Fibroblast of peridontal ligament (primary cell): ENCODE measurements around the gene NPSR1.
A peak's percentile ranks its signal among the peaks of the same experiment; 100 is the strongest.
"Not testable (repeated sequence)": the region's sequence is repeated elsewhere in the genome, so short reads cannot be mapped to it uniquely, and the experiment has no call there.

Source experiments
- DNase-seq: peaks from one replicate; pipeline ENCODE4 v3.0.0-alpha.2; 2010; ENCODE audit errors: extremely low read depth

The NPSR1 gene

GRCh38 chr7:34758111-34758601 is 100.1 kb downstream of the NPSR1 start:
- DNase-seq = no peak

- DNase-seq = peak; percentile 11
Observed at GRCh38 chr7:34759477-34760125, 101.6 kb downstream of the NPSR1 start.

- no peak for DNase-seq
Observed at GRCh38 chr7:34760271-34760670, 102.3 kb downstream of the NPSR1 start.

GRCh38 chr7:34761206-34761605 is 103.2 kb downstream of the NPSR1 start:
- DNase-seq = no peak

GRCh38 chr7:34761627-34762026 is 103.6 kb downstream of the NPSR1 start:
- no peak for DNase-seq

- DNase-seq = no peak
Observed at GRCh38 chr7:34762764-34763163, 104.7 kb downstream of the NPSR1 start.

GRCh38 chr7:34772296-34772938 is 114.4 kb downstream of the NPSR1 start:
- no peak for DNase-seq

- no peak for DNase-seq
Observed at GRCh38 chr7:34776748-34777358, 118.8 kb downstream of the NPSR1 start.

- DNase-seq = no peak
Observed at GRCh38 chr7:34780546-34780945, 122.5 kb downstream of the NPSR1 start.

- no peak for DNase-seq
Observed at GRCh38 chr7:34787586-34787985, 129.6 kb downstream of the NPSR1 start.

- DNase-seq = no peak
Observed at GRCh38 chr7:34806831-34807230, 148.8 kb downstream of the NPSR1 start.

- no peak for DNase-seq
Observed at GRCh38 chr7:34807548-34808340, 149.7 kb downstream of the NPSR1 start.

GRCh38 chr7:34814203-34814842 is 156.3 kb downstream of the NPSR1 start:
- DNase-seq = not testable (repeated sequence)

GRCh38 chr7:34821932-34822558 is 164.0 kb downstream of the NPSR1 start:
- DNase-seq = no peak

GRCh38 chr7:34823650-34824258 is 165.7 kb downstream of the NPSR1 start:
- peak; percentile 47 for DNase-seq

- no peak for DNase-seq
Observed at GRCh38 chr7:34825221-34825620, 167.2 kb downstream of the NPSR1 start.

- no peak for DNase-seq
Observed at GRCh38 chr7:34830390-34830789, 172.4 kb downstream of the NPSR1 start.

- DNase-seq = no peak
Observed at GRCh38 chr7:34831436-34831835, 173.4 kb downstream of the NPSR1 start.

GRCh38 chr7:34832020-34832419 is 174.0 kb downstream of the NPSR1 start:
- DNase-seq = no peak

- DNase-seq = no peak
Observed at GRCh38 chr7:34835901-34836600, 178.0 kb downstream of the NPSR1 start.
